Activated effector memory CD4-positive, alpha-beta T cell treated with anti-CD3 and anti-CD28 coated beads, Interleukin-2, amount 50 U/mL, for 16 hours (primary cell): ENCODE measurements around the gene GLOD5.

Experiments used
- DNase-seq: peaks from one replicate; pipeline ENCODE4 v3.0.0-alpha.2; 2020

The GLOD5 gene

GRCh38 chrX:48754238-48754637, 7.3 kb upstream of the GLOD5 start:
- DNase-seq: no peak

- no peak for DNase-seq
Observed at GRCh38 chrX:48769230-48769629, 7.7 kb downstream of the GLOD5 start.

- no peak for DNase-seq
Observed at GRCh38 chrX:48770296-48770695, 8.7 kb downstream of the GLOD5 start.

- no peak for DNase-seq
Observed at GRCh38 chrX:48772602-48773001, 11.1 kb downstream of the GLOD5 start.

- DNase-seq: no peak
Observed at GRCh38 chrX:48776818-48777439, 15.4 kb downstream of the GLOD5 start.

- no peak for DNase-seq
Observed at GRCh38 chrX:48779399-48779798, 17.9 kb downstream of the GLOD5 start.

- no peak for DNase-seq
Observed at GRCh38 chrX:48781705-48782104, 20.2 kb downstream of the GLOD5 start.

GRCh38 chrX:48782216-48782615, 20.7 kb downstream of the GLOD5 start:
- no peak for DNase-seq

- DNase-seq: no peak
Observed at GRCh38 chrX:48782795-48783194, 21.2 kb downstream of the GLOD5 start.

- DNase-seq: no peak
Observed at GRCh38 chrX:48784726-48785125, 23.2 kb downstream of the GLOD5 start.

- DNase-seq: no peak
Observed at GRCh38 chrX:48785186-48785539, 23.6 kb downstream of the GLOD5 start.

GRCh38 chrX:48785540-48786214, 24.1 kb downstream of the GLOD5 start:
- DNase-seq: no peak

GRCh38 chrX:48786341-48786800, 24.8 kb downstream of the GLOD5 start, which contains the start of gene GATA1:
TSS of gene GATA1 (plus strand) at chrX:48786590. CDS start at chrX:48791110, 4,520 bp downstream.
- no peak for DNase-seq

GRCh38 chrX:48786825-48787504, 25.4 kb downstream of the GLOD5 start:
- no peak for DNase-seq

- no peak for DNase-seq
Observed at GRCh38 chrX:48787505-48788443, 26.2 kb downstream of the GLOD5 start.

- DNase-seq: no peak
Observed at GRCh38 chrX:48789366-48790220, 28.0 kb downstream of the GLOD5 start.

- DNase-seq: no peak
Observed at GRCh38 chrX:48790477-48790876, 28.9 kb downstream of the GLOD5 start.

GRCh38 chrX:48791063-48791820, 29.7 kb downstream of the GLOD5 start:
- no peak for DNase-seq

GRCh38 chrX:48792219-48792618, 30.7 kb downstream of the GLOD5 start:
- DNase-seq: no peak

GRCh38 chrX:48793935-48794334, 32.4 kb downstream of the GLOD5 start:
- DNase-seq: no peak

- no peak for DNase-seq
Observed at GRCh38 chrX:48794340-48794910, 32.9 kb downstream of the GLOD5 start.
